Dermis blood vessel endothelial cell (primary cell): Measurements from ENCODE around the gene EXD3. TPM values are rescaled to one million over a fixed set of nuclear protein-coding genes. Genes with fewer than 3 reads are reported as not detected.
"Not testable (repeated sequence)": the region's sequence is repeated elsewhere in the genome, so short reads cannot be mapped to it uniquely, and the experiment has no call there.

Experiments used
- DNase-seq: peaks from one replicate; pipeline ENCODE4 v3.0.0; 2010
- total RNA-seq: library from RNA; depleted of rRNA; stranded (reverse); fragments of >200 nt; gene quantifications from 2 replicates; pipeline ENCODE4 v1.2.3, GENCODE V29; 2014

The EXD3 gene
- total RNA-seq, 1 donor from 2014 or later, result 43.1 TPM

DNA sequence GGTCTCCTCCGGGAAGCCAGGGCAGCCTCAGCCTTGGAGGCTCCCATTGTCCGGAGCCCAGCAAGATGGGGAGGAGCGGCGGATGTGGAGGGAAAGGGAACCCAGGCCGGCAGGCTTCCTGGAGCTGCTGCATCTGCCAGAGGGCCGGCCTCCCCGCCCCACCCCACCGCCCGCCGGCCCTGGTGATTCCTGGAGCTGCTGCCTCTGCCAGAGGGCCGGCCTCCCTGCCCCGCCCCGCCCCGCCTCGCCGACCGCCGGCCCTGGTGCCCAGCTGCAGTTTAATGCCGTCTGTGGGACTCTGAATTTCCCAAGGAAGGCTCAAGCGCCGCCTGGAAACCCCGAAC lies 31.6 kb downstream of the EXD3 start:
- peak; percentile 88 for DNase-seq

DNA sequence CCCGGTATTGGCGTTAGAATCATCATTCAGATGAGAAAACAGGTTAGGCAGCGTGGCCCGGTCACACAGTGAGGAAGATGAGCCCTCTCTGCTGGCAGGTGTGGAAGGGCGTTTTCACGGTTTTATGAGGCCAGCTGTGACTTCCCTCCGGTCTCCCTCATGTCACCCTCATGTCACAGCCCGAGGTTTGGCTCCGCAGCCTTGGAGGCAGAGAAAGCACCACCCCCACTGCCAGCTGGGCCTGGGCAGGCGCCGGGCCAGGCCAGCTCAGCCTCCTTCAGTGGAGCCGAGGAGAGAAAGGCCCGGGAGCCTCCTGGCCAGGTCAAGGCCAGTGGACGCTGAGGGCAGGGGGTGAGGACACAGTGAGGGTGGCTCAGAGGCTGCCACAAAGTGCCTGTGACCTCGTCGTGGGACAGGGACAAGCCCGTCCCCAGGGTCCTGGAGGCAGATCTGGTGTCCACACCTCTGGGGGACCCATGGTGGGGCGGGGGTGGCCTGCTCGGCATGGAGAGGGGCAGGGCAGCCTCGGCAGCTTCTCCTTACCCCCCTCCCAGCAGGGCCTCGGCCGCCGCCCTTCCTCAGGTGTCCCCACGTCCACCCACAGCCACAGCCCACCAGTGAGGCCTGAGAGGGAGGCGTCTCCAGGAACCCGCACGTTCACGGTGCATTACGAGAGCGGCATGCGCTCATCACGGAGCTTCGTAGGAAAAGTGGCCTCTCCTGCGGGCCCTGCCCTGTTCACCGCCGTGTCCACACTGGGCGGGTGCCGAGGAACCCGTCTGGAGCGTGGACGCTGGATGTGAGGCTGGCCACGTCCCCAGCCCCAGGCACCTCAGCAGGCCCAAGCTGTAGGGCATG lies 32.2 kb downstream of the EXD3 start:
- peak; percentile 57 for DNase-seq

- DNase-seq, result no peak
These were observed 33.6 kb downstream of the EXD3 start for GRCh38 chr9:137389428-137389746.

DNA sequence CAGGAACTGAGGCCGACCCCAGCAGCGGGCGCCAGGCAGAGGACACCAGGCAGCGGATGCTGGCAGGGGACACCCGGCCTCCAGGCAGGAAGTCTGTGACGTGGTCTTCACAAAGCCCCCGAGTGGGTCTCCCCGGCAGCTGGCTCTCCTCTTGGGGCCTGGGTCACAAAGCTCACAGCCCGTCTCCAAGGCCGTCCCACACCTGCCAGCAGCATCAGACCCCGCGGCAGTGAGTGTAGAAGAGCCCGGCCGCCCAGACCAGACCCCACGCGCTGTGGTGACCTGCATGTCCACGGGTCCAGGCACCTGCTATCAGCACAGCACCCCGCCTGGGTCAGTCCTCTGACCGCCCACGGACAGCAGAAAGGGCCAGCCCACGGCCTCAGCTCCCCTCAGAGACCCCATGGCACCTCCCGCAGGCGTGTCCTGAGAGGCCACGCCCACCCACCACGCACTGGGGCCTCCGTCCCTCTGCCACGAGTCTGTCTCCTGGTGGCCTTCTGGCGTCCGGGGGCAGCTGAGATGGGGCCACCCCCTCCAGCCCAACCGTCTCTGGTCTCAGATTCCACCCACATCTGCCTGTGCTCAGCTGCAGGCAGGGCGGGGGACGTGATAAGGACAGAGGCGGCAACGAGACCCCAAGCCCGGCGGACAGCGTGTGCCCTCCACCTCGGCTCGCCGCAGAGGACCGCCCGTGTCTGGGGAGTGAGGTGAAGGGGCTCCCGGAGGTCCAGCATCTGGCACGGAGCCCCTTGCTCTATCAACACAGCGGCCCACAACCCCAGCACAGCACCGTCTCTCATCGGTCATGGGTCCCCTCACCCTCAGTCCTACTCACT lies 34.2 kb downstream of the EXD3 start:
- DNase-seq, result no peak

- no peak for DNase-seq
These were observed 34.9 kb downstream of the EXD3 start for GRCh38 chr9:137387891-137388560.

- peak; percentile 81 for DNase-seq
These were observed 35.7 kb downstream of the EXD3 start for GRCh38 chr9:137387114-137387890.

DNA sequence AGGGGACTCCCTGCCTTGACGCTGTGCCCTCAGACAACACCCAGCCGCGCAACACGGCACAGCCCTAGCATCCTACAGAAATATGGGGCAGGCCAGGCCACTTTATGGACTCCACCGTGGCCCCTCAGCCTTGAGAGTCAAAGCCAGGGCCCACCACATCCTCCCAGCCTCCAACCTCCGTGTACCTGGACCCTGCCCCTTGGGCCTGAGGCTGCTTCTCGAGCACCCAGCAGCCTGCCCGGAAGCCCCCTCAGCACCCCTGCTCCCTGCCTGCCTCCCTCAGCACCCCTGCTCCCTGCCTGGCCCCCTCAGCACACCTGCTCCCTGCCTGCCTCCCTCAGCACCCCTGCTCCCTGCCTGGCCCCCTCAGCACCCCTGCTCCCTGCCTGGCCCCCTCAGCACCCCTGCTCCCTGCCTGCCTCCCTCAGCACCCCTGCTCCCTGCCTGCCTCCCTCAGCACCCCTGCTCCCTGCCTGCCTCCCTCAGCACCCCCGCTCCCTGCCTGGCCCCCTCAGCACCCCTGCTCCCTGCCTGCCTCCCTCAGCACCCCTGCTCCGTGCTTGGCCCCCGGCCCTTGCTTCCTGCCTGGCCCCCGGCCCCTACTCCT lies 36.4 kb downstream of the EXD3 start:
- DNase-seq, result not testable (repeated sequence)

DNA sequence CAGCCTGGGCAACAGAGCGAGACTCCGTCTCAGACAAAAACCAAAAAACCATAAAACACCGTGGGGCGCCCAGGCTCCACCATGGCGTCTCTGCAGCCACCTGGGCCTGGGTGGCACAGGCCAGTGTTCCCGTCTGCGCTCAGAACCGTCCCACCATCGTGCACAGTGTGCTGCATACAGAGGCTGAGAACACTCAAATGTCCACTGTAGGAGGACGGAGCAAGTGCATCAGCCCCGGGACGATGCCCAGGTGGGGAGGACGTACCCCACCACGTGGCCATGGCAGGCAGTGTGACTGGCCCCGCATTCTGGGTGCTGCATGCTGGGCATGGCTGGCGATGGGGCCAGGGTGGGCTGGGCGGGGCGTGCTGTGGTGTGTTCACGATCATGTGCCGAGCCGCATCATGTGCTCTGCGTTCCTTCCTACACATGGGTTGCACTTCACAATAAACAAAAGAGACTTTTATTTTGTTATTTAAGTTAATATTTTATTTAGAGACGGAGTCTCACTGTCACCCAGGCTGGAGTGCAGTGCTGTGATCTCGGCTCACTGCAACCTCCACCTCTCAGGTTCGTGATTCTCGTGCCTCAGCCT lies 37.8 kb downstream of the EXD3 start:
- DNase-seq, result no peak

DNA sequence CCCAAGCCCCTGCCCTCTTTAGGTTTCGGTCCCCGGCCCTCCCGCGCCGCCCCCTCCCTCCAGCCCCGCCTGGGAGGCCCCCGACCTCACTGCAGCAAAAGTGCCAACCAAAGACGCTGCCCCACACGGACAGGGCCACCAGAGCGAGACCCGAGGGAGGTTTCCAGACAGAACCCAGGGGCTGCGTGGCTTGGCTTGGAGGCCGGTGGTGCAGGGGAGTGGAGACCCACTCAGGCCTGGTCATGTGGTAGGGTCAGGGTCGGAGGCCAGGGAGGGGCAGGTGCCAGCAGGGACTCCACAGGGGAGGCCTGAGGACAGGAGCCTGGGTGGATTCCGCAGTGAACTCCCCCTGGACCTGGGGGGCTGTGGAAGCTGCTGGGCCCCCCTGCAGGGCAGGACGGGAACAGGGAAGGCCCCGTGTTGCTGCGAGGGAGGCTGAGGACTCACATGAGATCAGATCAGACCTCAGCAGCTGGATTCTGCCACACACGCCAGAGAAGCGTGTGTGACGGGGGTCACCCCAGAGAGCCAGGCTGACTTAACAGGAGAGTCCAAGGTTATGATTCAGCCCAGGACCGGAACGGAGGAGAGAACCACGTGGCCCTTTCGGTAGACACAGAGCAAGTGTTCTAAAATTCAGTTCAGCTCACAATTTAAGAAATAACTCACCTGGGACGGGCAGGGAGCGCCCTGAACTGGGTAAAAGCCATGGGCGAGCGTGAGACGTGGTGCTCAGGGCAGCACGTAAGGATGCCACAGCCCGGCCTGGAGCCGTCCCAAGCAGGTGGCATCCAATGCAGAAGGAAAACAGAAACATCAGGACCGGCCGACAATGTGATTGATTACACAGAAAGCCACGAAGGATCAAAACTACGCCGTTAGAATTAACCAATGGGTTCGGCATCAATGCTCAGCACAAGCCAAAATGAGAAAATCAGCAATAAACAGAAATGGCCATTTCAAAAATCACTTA lies 38.9 kb downstream of the EXD3 start:
- DNase-seq, result no peak

- no peak for DNase-seq
These were observed 39.7 kb downstream of the EXD3 start for GRCh38 chr9:137383081-137383783.

DNA sequence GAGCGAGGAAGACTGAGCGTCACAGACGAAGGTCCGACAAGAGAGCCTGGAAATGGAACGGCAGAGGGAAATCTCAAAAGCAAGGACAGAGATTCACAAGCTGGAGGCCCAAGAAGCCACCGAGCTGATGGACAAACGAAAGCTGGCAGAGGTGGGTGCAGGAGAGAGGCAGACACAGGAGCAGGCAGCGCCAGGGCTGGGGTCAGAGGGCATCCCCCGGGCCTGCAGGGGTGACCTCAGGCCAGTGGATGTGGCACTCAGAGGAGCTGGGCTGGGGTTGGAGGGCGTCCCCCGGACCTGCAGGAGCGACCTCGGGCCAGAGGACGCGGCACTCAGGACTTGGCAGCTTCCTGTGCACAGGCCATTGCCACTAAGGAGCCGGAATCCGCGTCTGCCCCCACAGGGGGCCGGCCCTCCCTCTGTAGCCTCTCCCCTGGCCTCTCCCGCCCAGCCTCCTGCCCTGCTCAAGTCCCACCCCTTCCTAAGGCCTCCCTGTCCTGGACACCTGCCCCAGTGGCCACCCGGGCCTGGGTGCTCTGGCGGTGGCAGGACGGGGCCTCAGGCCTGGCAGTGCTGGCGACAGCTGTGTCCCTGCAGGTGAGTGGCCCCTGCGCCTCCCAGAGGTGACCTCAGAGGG lies 40.4 kb downstream of the EXD3 start:
- DNase-seq, result no peak

- no peak for DNase-seq
These were observed 41.2 kb downstream of the EXD3 start for GRCh38 chr9:137381501-137382443.

DNA sequence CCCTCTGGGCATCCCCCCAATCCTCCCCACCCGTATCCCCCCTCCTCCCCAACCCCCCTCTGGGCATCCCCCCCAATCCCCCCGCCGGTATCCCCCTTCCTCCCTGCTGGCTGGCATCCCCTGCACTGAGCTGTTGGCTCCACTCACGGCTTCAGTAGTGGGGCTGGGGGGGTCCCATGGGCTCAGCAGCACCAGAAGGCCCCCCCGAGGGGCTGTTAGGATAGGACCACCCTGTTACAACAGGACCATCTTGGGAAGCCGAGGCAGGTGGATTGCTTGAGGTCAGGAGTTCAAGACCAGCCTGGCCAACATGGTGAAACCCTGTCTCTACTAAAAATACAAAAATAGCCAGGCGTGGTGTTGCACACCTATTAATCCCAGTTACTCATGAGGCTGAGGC lies 42.4 kb downstream of the EXD3 start:
- no peak for DNase-seq

- DNase-seq, result no peak
These were observed 42.8 kb downstream of the EXD3 start for GRCh38 chr9:137380171-137380570.

GRCh38 chr9:137379761-137380161 lies 43.2 kb downstream of the EXD3 start:
- DNase-seq, result no peak

GRCh38 chr9:137378688-137379410 lies 44.1 kb downstream of the EXD3 start:
- not testable (repeated sequence) for DNase-seq

DNA sequence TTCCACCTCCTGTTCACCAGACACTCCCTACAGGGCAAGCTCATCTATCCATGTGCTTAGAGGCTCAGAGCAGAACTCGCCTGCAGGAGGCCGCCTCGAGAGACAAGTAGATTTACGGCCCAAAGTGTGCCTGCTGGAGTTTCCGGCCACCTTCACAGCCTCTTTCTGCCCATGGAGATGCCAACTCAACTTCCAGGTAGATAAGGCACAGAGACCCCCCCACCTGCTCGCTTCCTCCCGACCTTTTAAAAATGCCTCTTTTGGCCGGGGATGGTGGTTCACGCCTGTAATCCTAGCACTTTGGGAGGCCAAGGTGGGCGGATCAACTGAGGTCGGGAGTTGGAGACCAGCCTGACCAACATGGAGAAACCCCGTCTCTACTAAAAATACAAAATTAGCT lies 46.6 kb downstream of the EXD3 start:
- no peak for DNase-seq
